ENCODE results near the gene CPPED1.

Gene CPPED1

DNA sequence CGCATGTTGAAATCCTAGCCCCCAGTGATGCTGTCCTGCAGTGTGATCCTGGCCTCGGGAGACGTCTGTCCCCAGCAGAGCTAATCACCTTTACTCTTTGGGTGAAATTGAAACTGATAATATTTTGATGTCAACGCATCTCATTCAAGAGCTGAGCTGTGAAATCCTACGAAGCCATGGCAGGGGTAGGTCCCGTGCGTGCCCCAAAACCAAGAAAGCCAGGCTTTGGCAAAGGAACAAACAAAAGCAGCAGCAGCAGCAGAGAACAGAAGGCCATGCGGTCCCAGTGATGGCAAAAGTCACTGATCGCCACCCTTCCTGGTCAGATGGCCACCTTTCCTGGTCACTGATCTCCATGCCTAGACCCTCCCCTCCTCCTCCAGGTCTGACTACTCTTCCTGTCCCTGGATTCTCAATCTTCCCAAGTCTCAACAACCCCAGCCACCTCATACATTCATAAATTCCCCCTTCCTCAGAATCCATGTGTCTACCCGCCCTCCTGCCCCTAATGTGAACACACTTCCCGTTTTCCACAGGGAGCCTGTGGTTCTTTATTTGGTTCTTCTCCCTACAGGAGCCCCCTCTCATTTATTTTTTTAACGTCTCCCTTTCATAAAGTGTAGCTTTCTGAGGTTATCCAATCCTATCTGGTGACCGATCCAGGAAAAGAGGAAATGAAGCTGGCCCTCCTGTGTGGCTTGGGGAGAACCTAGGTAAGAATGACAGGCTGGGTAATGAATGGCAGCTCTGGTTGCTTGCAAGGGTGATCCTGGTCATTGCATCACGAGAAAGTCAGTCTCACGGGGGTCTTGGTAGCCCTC lies 50.3 kb downstream of the CPPED1 start:
- Histone ChIP-seq H3K9me3 (ENCODE audit: control insufficient read depth, low read length) (no peaks in the 10 kb centered on the region), H4K8ac (ENCODE audit: low read length) (no peak overlapping the region), H3K18ac (ENCODE audit: low read depth in 1 of 2, low read length in 2 of 2) (no peak overlapping the region), H2AFZ (ENCODE audit: low read depth, low read length) (no peak overlapping the region), H3K23ac (ENCODE audit: low read length in 2 of 2) (no peak overlapping the region), H3K9ac (ENCODE audit: low read length) (no peak overlapping the region), H3K4me2 (ENCODE audit: low read length, poor library complexity, severe bottlenecking) (no peak overlapping the region), H3K36me3 (ENCODE audit: control insufficient read depth in 1 of 2, insufficient read depth in 2 of 2, low read depth in 1 of 2, low read length in 2 of 2) (no peaks in the 10 kb centered on the region), H3K14ac (ENCODE audit: low read length in 2 of 2) (no peak overlapping the region), H2BK5ac (ENCODE audit: low read depth, low read length, poor library complexity, severe bottlenecking) (no peak overlapping the region), H4K91ac (ENCODE audit: low read length) (no peak overlapping the region), H3K27ac (ENCODE audit: low read length, poor library complexity, severe bottlenecking) (no peak overlapping the region), H3K4me3 (ENCODE audit: insufficient read depth in 1 of 2, low read depth in 1 of 2, low read length in 2 of 2) (no peak overlapping the region), H2BK15ac (ENCODE audit: low read depth, poor library complexity, severe bottlenecking) (no peak overlapping the region), H3K4ac (ENCODE audit: low read depth in 1 of 2, low read length in 2 of 2) (no peak overlapping the region), H2BK12ac (ENCODE audit: low read length in 2 of 2) (no peak overlapping the region), H3K27me3 (ENCODE audit: control insufficient read depth in 1 of 2, insufficient read depth in 1 of 2, low read length in 2 of 2) (no peaks in the 10 kb centered on the region), H2BK120ac (ENCODE audit: low read depth, low read length) (no peak overlapping the region), H3K4me1 (ENCODE audit: control insufficient read depth, insufficient read depth, low read depth, low read length) (no peaks in the 10 kb centered on the region), H2AK5ac (ENCODE audit: low read length, severe bottlenecking) (no peak overlapping the region), H3K79me1 (replicated peaks; ENCODE audit: low read length, poor library complexity, severe bottlenecking) (peaks cover 4% of the 10 kb centered on the region)
- 92% methylated on average over 14 of the region's 15 CpGs for whole genome bisulfite sequencing
- no peak for DNase-seq

DNA sequence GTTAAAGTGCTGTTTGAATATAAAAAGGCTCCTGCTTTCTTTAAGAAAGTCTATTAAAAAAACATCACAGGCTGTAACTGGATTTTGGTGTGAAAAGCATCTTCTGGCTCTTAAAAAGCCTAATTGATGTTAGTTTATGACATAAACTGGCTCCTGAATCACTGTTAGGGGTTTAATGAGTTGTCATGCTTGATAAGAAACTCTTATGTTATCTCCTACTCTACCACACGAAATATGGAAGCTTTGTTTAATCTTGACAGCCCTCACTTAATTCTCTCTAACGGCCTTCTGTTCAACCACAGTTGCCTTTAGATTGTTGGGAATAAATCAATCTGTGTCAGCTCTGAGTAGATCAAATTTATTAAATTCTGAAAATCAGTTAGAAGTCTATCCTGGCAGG lies 51.5 kb downstream of the CPPED1 start:
- Histone ChIP-seq H2AFZ (ENCODE audit: low read depth, low read length) (no peak overlapping the region), H2BK120ac (ENCODE audit: low read depth, low read length) (no peak overlapping the region), H3K36me3 (ENCODE audit: control insufficient read depth in 1 of 2, insufficient read depth in 2 of 2, low read depth in 1 of 2, low read length in 2 of 2) (no peaks in the 10 kb centered on the region), H3K79me1 (replicated peaks; ENCODE audit: low read length, poor library complexity, severe bottlenecking) (peaks cover 2% of the 10 kb centered on the region), H3K18ac (ENCODE audit: low read depth in 1 of 2, low read length in 2 of 2) (no peak overlapping the region), H3K4ac (ENCODE audit: low read depth in 1 of 2, low read length in 2 of 2) (no peak overlapping the region), H3K14ac (ENCODE audit: low read length in 2 of 2) (no peak overlapping the region), H2BK15ac (ENCODE audit: low read depth, poor library complexity, severe bottlenecking) (no peak overlapping the region), H3K9ac (ENCODE audit: low read length) (no peak overlapping the region), H3K9me3 (ENCODE audit: control insufficient read depth, low read length) (no peaks in the 10 kb centered on the region), H3K4me2 (ENCODE audit: low read length, poor library complexity, severe bottlenecking) (no peak overlapping the region), H2AK5ac (ENCODE audit: low read length, severe bottlenecking) (no peak overlapping the region), H3K23ac (ENCODE audit: low read length in 2 of 2) (no peak overlapping the region), H4K8ac (ENCODE audit: low read length) (no peak overlapping the region), H3K4me1 (ENCODE audit: control insufficient read depth, insufficient read depth, low read depth, low read length) (no peaks in the 10 kb centered on the region), H3K4me3 (ENCODE audit: insufficient read depth in 1 of 2, low read depth in 1 of 2, low read length in 2 of 2) (no peak overlapping the region), H3K27me3 (ENCODE audit: control insufficient read depth in 1 of 2, insufficient read depth in 1 of 2, low read length in 2 of 2) (no peaks in the 10 kb centered on the region), H3K27ac (ENCODE audit: low read length, poor library complexity, severe bottlenecking) (no peak overlapping the region), H2BK12ac (ENCODE audit: low read length in 2 of 2) (no peak overlapping the region), H4K91ac (ENCODE audit: low read length) (no peak overlapping the region), H2BK5ac (ENCODE audit: low read depth, low read length, poor library complexity, severe bottlenecking) (no peak overlapping the region)
- no CpG with 5 or more reads among the region's 2 CpGs for WGBS
- no peak for DNase-seq

DNA sequence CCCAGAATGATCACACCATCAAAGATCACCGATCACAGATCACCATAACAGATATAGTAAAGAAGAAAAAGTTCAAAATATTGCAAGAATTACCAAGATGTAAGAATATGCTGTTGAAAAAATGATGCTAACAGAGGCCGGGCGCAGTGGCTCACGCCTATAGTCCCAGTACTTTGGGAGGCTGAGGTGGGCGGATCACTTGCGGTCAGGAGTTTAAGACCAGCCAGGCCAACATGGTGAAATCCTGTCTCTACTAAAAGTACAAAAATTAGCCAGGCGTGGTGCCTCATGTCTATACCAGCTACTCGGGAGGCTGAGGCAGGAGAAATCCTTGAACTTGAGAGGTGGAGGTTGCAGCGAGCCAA lies 53.2 kb downstream of the CPPED1 start:
- no peak for DNase-seq
- no peak overlapping the region for H2BK12ac ChIP-seq (ENCODE audit: low read length in 2 of 2)

DNA sequence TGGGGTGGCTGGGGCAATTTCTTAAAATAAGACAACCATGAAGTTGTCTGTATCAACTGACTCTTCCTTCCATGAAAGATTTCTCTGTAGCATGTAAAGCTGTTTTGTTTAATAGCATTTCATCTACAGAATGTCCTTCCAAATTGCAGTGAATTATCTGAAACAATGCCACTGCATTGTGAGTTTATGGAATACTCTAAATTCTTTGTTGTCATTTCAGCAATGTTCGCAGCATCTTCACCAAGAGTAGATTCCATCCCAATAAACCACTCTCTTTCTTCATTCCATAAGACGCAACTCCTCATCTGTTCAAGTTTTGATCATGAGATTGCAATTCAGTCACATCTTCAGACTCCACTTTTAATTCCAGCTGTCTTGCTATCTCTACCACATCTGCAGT lies 54.6 kb downstream of the CPPED1 start:
- no peak overlapping the region for H3K9ac ChIP-seq (ENCODE audit: low read length)
- no peaks in the 10 kb centered on the region for H3K4me1 ChIP-seq (ENCODE audit: control insufficient read depth, insufficient read depth, low read depth, low read length)
- no peak overlapping the region for H2BK120ac ChIP-seq (ENCODE audit: low read depth, low read length)
- H2BK12ac ChIP-seq (ENCODE audit: low read length in 2 of 2), result no peak overlapping the region
- no peak overlapping the region for H2BK5ac ChIP-seq (ENCODE audit: low read depth, low read length, poor library complexity, severe bottlenecking)
- no peak overlapping the region for H4K8ac ChIP-seq (ENCODE audit: low read length)
- no peak overlapping the region for H3K14ac ChIP-seq (ENCODE audit: low read length in 2 of 2)
- H4K91ac ChIP-seq (ENCODE audit: low read length), result no peak overlapping the region
- H2BK15ac ChIP-seq (ENCODE audit: low read depth, poor library complexity, severe bottlenecking), result no peak overlapping the region
- H3K79me1 ChIP-seq (replicated peaks; ENCODE audit: low read length, poor library complexity, severe bottlenecking), result peaks cover 5% of the 10 kb centered on the region
- no peak overlapping the region for H3K4me2 ChIP-seq (ENCODE audit: low read length, poor library complexity, severe bottlenecking)
- no peak overlapping the region for H3K23ac ChIP-seq (ENCODE audit: low read length in 2 of 2)
- H3K18ac ChIP-seq (ENCODE audit: low read depth in 1 of 2, low read length in 2 of 2), result no peak overlapping the region
- H3K27me3 ChIP-seq (ENCODE audit: control insufficient read depth in 1 of 2, insufficient read depth in 1 of 2, low read length in 2 of 2), result no peaks in the 10 kb centered on the region
- no peak overlapping the region for H2AK5ac ChIP-seq (ENCODE audit: low read length, severe bottlenecking)
- H2AFZ ChIP-seq (ENCODE audit: low read depth, low read length), result no peak overlapping the region
- no peak overlapping the region for H3K27ac ChIP-seq (ENCODE audit: low read length, poor library complexity, severe bottlenecking)
- H3K36me3 ChIP-seq (ENCODE audit: control insufficient read depth in 1 of 2, insufficient read depth in 2 of 2, low read depth in 1 of 2, low read length in 2 of 2), result no peaks in the 10 kb centered on the region
- no peak overlapping the region for H3K4me3 ChIP-seq (ENCODE audit: insufficient read depth in 1 of 2, low read depth in 1 of 2, low read length in 2 of 2)
- H3K9me3 ChIP-seq (ENCODE audit: control insufficient read depth, low read length), result peaks cover 14% of the 10 kb centered on the region
- 98% methylated on average over 2 of the region's 2 CpGs for WGBS
- no peak overlapping the region for H3K4ac ChIP-seq (ENCODE audit: low read depth in 1 of 2, low read length in 2 of 2)
- DNase-seq, result no peak

More for the DNA sequence above, 53.2 kb downstream of the CPPED1 start:
- H2BK5ac ChIP-seq (ENCODE audit: low read depth, low read length, poor library complexity, severe bottlenecking), result no peak overlapping the region
- H4K91ac ChIP-seq (ENCODE audit: low read length), result no peak overlapping the region
- no peak overlapping the region for H2BK120ac ChIP-seq (ENCODE audit: low read depth, low read length)
- H4K8ac ChIP-seq (ENCODE audit: low read length), result no peak overlapping the region
- no peak overlapping the region for H2AFZ ChIP-seq (ENCODE audit: low read depth, low read length)
- no peak overlapping the region for H3K4ac ChIP-seq (ENCODE audit: low read depth in 1 of 2, low read length in 2 of 2)
- no peaks in the 10 kb centered on the region for H3K36me3 ChIP-seq (ENCODE audit: control insufficient read depth in 1 of 2, insufficient read depth in 2 of 2, low read depth in 1 of 2, low read length in 2 of 2)
- H2BK15ac ChIP-seq (ENCODE audit: low read depth, poor library complexity, severe bottlenecking), result no peak overlapping the region
- peaks cover 4% of the 10 kb centered on the region for H3K79me1 ChIP-seq (replicated peaks; ENCODE audit: low read length, poor library complexity, severe bottlenecking)
- no peak overlapping the region for H2AK5ac ChIP-seq (ENCODE audit: low read length, severe bottlenecking)
- no peaks in the 10 kb centered on the region for H3K27me3 ChIP-seq (ENCODE audit: control insufficient read depth in 1 of 2, insufficient read depth in 1 of 2, low read length in 2 of 2)
- no peak overlapping the region for H3K14ac ChIP-seq (ENCODE audit: low read length in 2 of 2)
- no peak overlapping the region for H3K18ac ChIP-seq (ENCODE audit: low read depth in 1 of 2, low read length in 2 of 2)
- WGBS, result 97% methylated on average over 7 of the region's 9 CpGs
- H3K9ac ChIP-seq (ENCODE audit: low read length), result no peak overlapping the region
- no peak overlapping the region for H3K4me2 ChIP-seq (ENCODE audit: low read length, poor library complexity, severe bottlenecking)
- no peak overlapping the region for H3K4me3 ChIP-seq (ENCODE audit: insufficient read depth in 1 of 2, low read depth in 1 of 2, low read length in 2 of 2)
- H3K4me1 ChIP-seq (ENCODE audit: control insufficient read depth, insufficient read depth, low read depth, low read length), result no peaks in the 10 kb centered on the region
- H3K9me3 ChIP-seq (ENCODE audit: control insufficient read depth, low read length), result no peaks in the 10 kb centered on the region
- no peak overlapping the region for H3K23ac ChIP-seq (ENCODE audit: low read length in 2 of 2)
- H3K27ac ChIP-seq (ENCODE audit: low read length, poor library complexity, severe bottlenecking), result no peak overlapping the region

All from mesenchymal stem cell (in vitro differentiated cells and primary cell).